GM23338 (cell line): ENCODE data around the gene ZNF438. TPM values are rescaled to one million over a fixed set of nuclear protein-coding genes. Genes with fewer than 3 reads are reported as not detected.

Experiments
- ATAC-seq: fragments of 200-7000 bp; cut with Tn5 transposase; 3 replicates; pipeline ENCODE4 v1.9.1; 2020
- DNase-seq: peaks from one replicate; pipeline ENCODE4 v3.0.0-alpha.2; 2015; ENCODE audit warnings: low spot score
- H2AFZ ChIP-seq: fragments of 200-600 bp; sonication (generic); 2 replicates; pipeline ENCODE4 v1.8.0; 2016; ENCODE audit warnings: antibody characterized with exemption, mild to moderate bottlenecking, moderate library complexity
- H3F3A ChIP-seq: fragments of 200-600 bp; sonication (generic); replicated peaks from 2 replicates; pipeline ENCODE4 v1.8.0; 2017; ENCODE audit warnings: antibody characterized with exemption, mixed run types, low read depth
- H3K27ac ChIP-seq: fragments of 200-600 bp; sonication (generic); 2 replicates; pipeline ENCODE4 v1.6.1; 2016; ENCODE audit warnings: low read depth
- H3K27me3 ChIP-seq: fragments of 200-600 bp; sonication (generic); 2 replicates; pipeline ENCODE4 v1.8.0; 2016; ENCODE audit warnings: mild to moderate bottlenecking, mixed run types, moderate library complexity; ENCODE audit not compliant: insufficient read depth
- H3K36me3 ChIP-seq: fragments of 200-600 bp; sonication (generic); 2 replicates; pipeline ENCODE4 v1.8.0; 2016; ENCODE audit warnings: mild to moderate bottlenecking; ENCODE audit not compliant: insufficient read depth
- H3K4me1 ChIP-seq: fragments of 200-600 bp; sonication (generic); 2 replicates; pipeline ENCODE4 v1.8.0; 2016; ENCODE audit warnings: mild to moderate bottlenecking, moderate library complexity; ENCODE audit not compliant: insufficient read depth
- H3K4me2 ChIP-seq: fragments of 200-600 bp; sonication (generic); 2 replicates; pipeline ENCODE4 v1.7.1; 2017; ENCODE audit warnings: mixed run types
- H3K4me3 ChIP-seq: fragments of 200-600 bp; sonication (generic); 2 replicates; pipeline ENCODE4 v1.6.1; 2016; ENCODE audit warnings: mixed run types
- H3K79me2 ChIP-seq: fragments of 200-600 bp; sonication (generic); replicated peaks from 2 replicates; pipeline ENCODE4 v1.8.0; 2017; ENCODE audit warnings: mild to moderate bottlenecking; ENCODE audit not compliant: insufficient read depth
- H3K9me2 ChIP-seq: fragments of 200-600 bp; sonication (generic); 2 replicates; pipeline ENCODE4 v1.8.0; 2017; ENCODE audit not compliant: insufficient read depth
- H4K20me1 ChIP-seq: fragments of 200-600 bp; sonication (generic); replicated peaks from 2 replicates; pipeline ENCODE4 v1.8.0; 2017; ENCODE audit warnings: mild to moderate bottlenecking; ENCODE audit not compliant: insufficient read depth
- H3K27ac Mint-ChIP-seq: 2 replicates; pipeline ENCODE4 v1.8.0; 2020; ENCODE audit warnings: inconsistent platforms, mild to moderate bottlenecking, moderate library complexity, mixed read lengths
- H3K27me3 Mint-ChIP-seq: 3 replicates; pipeline ENCODE4 v1.8.0; 2022; ENCODE audit warnings: low read depth, mild to moderate bottlenecking, moderate library complexity, mixed read lengths, inconsistent platforms; ENCODE audit not compliant: insufficient read depth, poor library complexity
- H3K36me3 Mint-ChIP-seq: 3 replicates; pipeline ENCODE4 v1.8.0; 2021; ENCODE audit warnings: low read depth, mild to moderate bottlenecking, inconsistent platforms, moderate library complexity, mixed read lengths
- H3K4me1 Mint-ChIP-seq: 3 replicates; pipeline ENCODE4 v1.8.0; 2020; ENCODE audit warnings: mild to moderate bottlenecking, inconsistent platforms, mixed read lengths
- H3K4me3 Mint-ChIP-seq: 3 replicates; pipeline ENCODE4 v1.8.0; 2021; ENCODE audit warnings: moderate library complexity, mild to moderate bottlenecking, inconsistent platforms, mixed read lengths
- H3K9me3 Mint-ChIP-seq: 3 replicates; pipeline ENCODE4 v1.8.0; 2020; ENCODE audit warnings: moderate library complexity, mild to moderate bottlenecking, inconsistent platforms, mixed read lengths
- CTCF ChIP-seq, 2 experiments: fragments of 200-600 bp in 1 of 2; sonication (generic) in 1 of 2; conservative IDR thresholded peaks; 2 replicates each; pipeline versions ENCODE4 v1.5.1 to v1.6.1; 2016 to 2017; ENCODE audit warnings: antibody characterized with exemption in 2 of 2, low read depth in 2 of 2, mild to moderate bottlenecking in 2 of 2, moderate library complexity in 1 of 2
- EZH2 ChIP-seq: fragments of 200-600 bp; sonication (generic); IDR thresholded peaks from one replicate; pipeline ENCODE4 v1.8.0; 2017; ENCODE audit warnings: antibody characterized with exemption, mild to moderate bottlenecking, low read depth; ENCODE audit not compliant: unreplicated experiment
- EZH2phosphoT487 ChIP-seq: fragments of 200-600 bp; sonication (generic); IDR thresholded peaks from one replicate; pipeline ENCODE4 v1.8.1; 2018; ENCODE audit warnings: antibody characterized with exemption; ENCODE audit not compliant: unreplicated experiment
- JUNB ChIP-seq: IDR thresholded peaks from one replicate; pipeline ENCODE4 v1.6.1; 2016; ENCODE audit warnings: antibody characterized with exemption; ENCODE audit not compliant: unreplicated experiment
- NANOG ChIP-seq: IDR thresholded peaks from 2 replicates; pipeline ENCODE4 v1.6.1; 2016; ENCODE audit warnings: antibody characterized with exemption, borderline replicate concordance
- POLR2AphosphoS5 ChIP-seq: IDR thresholded peaks from 2 replicates; pipeline ENCODE4 v1.6.1; 2016; ENCODE audit warnings: antibody characterized with exemption, low read depth
- REST ChIP-seq: IDR thresholded peaks from one replicate; pipeline ENCODE4 v1.6.1; 2018; ENCODE audit warnings: antibody characterized with exemption; ENCODE audit not compliant: unreplicated experiment
- STAT1 ChIP-seq: IDR thresholded peaks from one replicate; pipeline ENCODE4 v1.6.1; 2016; ENCODE audit warnings: antibody characterized with exemption; ENCODE audit not compliant: unreplicated experiment
- ZNF114 ChIP-seq: fragments of 250-450 bp; sonication (Bioruptor Pico); IDR thresholded peaks from 2 replicates; pipeline ENCODE4 v1.5.0; 2020; ENCODE audit warnings: mild to moderate bottlenecking, moderate library complexity
- ZNF331 ChIP-seq: fragments of 250-450 bp; sonication (Bioruptor Pico); IDR thresholded peaks from 2 replicates; pipeline ENCODE4 v1.5.0; 2020; ENCODE audit warnings: low read depth, mild to moderate bottlenecking, moderate library complexity
- ZNF462 ChIP-seq: fragments of 250-450 bp; sonication (Bioruptor Pico); IDR thresholded peaks from 2 replicates; pipeline ENCODE4 v1.5.0; 2020; ENCODE audit warnings: mild to moderate bottlenecking, moderate library complexity
- polyA plus RNA-seq: library from polyadenylated mRNA; unstranded; fragments of >200 nt; fragmentation: Nextera tagmentation; extraction: Ambion mirVana; gene quantifications from 2 replicates; pipeline ENCODE4 v1.2.1, GENCODE V29; 2016
- total RNA-seq: library from RNA; depleted of rRNA; stranded (reverse); fragments of >200 nt; shearing (Covaris generic); gene quantifications from 2 replicates; pipeline ENCODE4 v1.2.3, GENCODE V29; 2014
- TF ChIP-seq, protein P1 (sequence below): IDR thresholded peaks from 2 replicates; pipeline ENCODE4 v1.6.1; 2016; ENCODE audit warnings: antibody characterized with exemption

Gene ZNF438
- total and polyA plus RNA-seq, 2 experiments from 2014 or later = 0.91 to 0.94 TPM

GRCh38 chr10:30980951-30981616 lies 50.6 kb downstream of the ZNF438 start (continued):
- TF ChIP-seq REST = no peak
- TF ChIP-seq NANOG = no peak
- no peak for TF ChIP-seq JUNB

DNA sequence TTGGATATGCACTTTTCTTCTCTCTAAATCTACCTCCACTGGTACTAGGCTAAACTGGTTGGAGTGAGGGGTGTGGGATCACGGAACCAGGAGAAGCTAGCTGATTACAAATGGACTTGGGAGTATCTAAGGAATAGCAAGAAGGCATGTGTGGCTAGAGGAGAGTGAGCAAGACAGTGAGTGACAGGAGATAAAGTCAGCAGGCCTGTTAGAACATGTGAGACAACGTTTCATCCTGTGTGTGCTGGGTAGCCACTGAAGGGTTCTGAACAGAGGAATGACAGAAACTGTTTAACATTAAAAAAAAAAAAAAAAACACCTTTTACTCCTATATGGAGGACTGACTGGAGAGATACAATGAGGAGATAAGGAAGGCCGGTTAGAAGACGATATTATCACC lies 51.7 kb downstream of the ZNF438 start:
- Histone ChIP-seq H3K36me3 (no peaks in the 10 kb centered on the region), H3F3A (no peaks in the 10 kb centered on the region), H3K4me2 (no peak overlapping the region), H4K20me1 (no peaks in the 10 kb centered on the region), H3K27me3 (no peaks in the 10 kb centered on the region), H2AFZ (no peak overlapping the region), H3K27ac (no peak overlapping the region), H3K4me3 (no peak overlapping the region), H3K4me1 (no peaks in the 10 kb centered on the region), H3K9me2 (no peaks in the 10 kb centered on the region), H3K79me2 (no peaks in the 10 kb centered on the region)
- no peaks in the 10 kb centered on the region for H3K27me3 Mint-ChIP-seq
- no peak for DNase-seq
- H3K36me3 Mint-ChIP-seq = 0 out of 3 replicates have a peak, but pooled peaks cover 4% of the 10 kb centered on the region
- H3K4me1 Mint-ChIP-seq = no peaks in the 10 kb centered on the region
- H3K9me3 Mint-ChIP-seq = peaks cover 4% of the 10 kb centered on the region; the same call in 1 of the 3 replicates
- TF ChIP-seq ZNF331 (no peak), NANOG (no peak), STAT1 (no peak), POLR2AphosphoS5 (no peak), ZNF462 (CRISPR knock-in tag) (no peak), EZH2phosphoT487 (no peak), JUNB (no peak), ZNF114 (CRISPR knock-in tag) (no peak), EZH2 (no peak), CTCF (conservative IDR thresholded peaks at IDR 0.05; ENCODE audit: low read depth in 2 of 2) (no peak)
- TF ChIP-seq, protein P1, sequence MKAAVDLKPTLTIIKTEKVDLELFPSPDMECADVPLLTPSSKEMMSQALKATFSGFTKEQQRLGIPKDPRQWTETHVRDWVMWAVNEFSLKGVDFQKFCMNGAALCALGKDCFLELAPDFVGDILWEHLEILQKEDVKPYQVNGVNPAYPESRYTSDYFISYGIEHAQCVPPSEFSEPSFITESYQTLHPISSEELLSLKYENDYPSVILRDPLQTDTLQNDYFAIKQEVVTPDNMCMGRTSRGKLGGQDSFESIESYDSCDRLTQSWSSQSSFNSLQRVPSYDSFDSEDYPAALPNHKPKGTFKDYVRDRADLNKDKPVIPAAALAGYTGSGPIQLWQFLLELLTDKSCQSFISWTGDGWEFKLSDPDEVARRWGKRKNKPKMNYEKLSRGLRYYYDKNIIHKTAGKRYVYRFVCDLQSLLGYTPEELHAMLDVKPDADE = no peak
- H3K27ac Mint-ChIP-seq = no peak overlapping the region
- ATAC-seq = no peak
- no peak overlapping the region for H3K4me3 Mint-ChIP-seq
